ENCODE measurements around the gene ST3GAL2. TPM values are rescaled to one million over a fixed set of nuclear protein-coding genes. Genes with fewer than 3 reads are reported as not detected.

The ST3GAL2 gene
- total and polyA plus RNA-seq, 2 donors (not counting 1 experiment from before 2014, with no cell fraction given) = 18.2 to 71.3 TPM

DNA sequence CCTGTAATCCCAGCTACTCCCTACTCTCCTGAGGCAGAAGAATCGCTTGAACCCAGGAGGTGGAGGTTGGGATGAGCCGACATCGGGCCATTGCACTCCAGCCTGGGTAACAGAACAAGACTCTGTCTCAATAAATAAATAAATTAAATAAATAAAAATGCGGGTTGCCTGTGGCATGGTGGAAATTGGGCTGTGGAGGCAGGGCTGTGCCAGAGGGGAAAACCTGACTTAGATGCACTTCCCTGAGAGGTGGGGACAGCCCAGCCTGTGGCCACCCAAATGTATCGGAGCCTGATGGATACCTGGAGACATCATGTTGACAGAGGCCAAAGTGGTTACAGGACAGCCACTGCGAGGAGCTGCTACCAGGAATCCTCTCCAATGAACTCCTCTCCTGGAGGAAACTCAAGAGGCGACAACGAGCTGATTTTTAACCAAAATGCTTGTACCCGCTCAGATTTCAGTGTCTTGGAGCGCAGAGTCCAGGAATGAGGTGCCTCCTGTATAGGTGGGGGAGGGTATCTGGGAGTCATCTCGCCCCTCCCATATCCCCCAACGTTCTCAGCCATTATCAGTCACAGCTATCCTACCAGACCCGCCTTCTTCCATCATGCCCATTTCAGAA is 59.9 kb downstream of the ST3GAL2 start:
- no peak for DNase-seq
- H3K27ac Mint-ChIP-seq = peak overlapping the region; percentile 43
- Histone ChIP-seq H3K4me2 (replicated peaks; ENCODE audit: low read depth, low read length, poor library complexity, severe bottlenecking) (no peak overlapping the region), H3K9me3 (ENCODE audit: control extremely low read depth in 1 of 3, control insufficient read depth in 2 of 3, insufficient read depth in 1 of 3, low read length in 2 of 3) (peaks cover 0 to 3% (median 0%) of the 10 kb centered on the region in 3 donors), H3K9ac (ENCODE audit: low read length) (no peak overlapping the region), H3K4me1 (ENCODE audit: control insufficient read depth in 2 of 2, insufficient read depth in 2 of 2, low read length in 2 of 2) (peaks cover 18 to 25% of the 10 kb centered on the region in 2 donors), H2AFZ (ENCODE audit: insufficient read depth, low read depth, low read length, poor library complexity, severe bottlenecking) (no peak overlapping the region), H3K27ac (ENCODE audit: low read length in 2 of 2) (no peak overlapping the region), H3K4me3 (ENCODE audit: control extremely low read depth in 1 of 5, extremely low read depth in 1 of 5, insufficient read depth in 1 of 5, low read depth in 2 of 5, low read length in 4 of 5) (no peak overlapping the region), H4K20me1 (ENCODE audit: control insufficient read depth, insufficient read depth, low read length, poor library complexity, severe bottlenecking) (no peaks in the 10 kb centered on the region), H3K36me3 (replicated peaks in 1 of 2; ENCODE audit: control extremely low read depth in 1 of 2, control insufficient read depth in 1 of 2, extremely low read depth in 1 of 2, insufficient read depth in 2 of 2, low read length in 1 of 2) (peaks cover under 1 to 25% of the 10 kb centered on the region in 2 experiments), H3K79me2 (ENCODE audit: control insufficient read depth, insufficient read depth, low read length) (peaks cover 16% of the 10 kb centered on the region), H3K27me3 (replicated peaks in 1 of 4; ENCODE audit: control extremely low read depth in 1 of 4, control insufficient read depth in 3 of 4, insufficient read depth in 4 of 4, low read length in 3 of 4) (no peaks in the 10 kb centered on the region)
- ChIA-PET CTCF (interaction anchor here (1.0 to 1.3 kb wide), 3 partner anchors 9 to 15 kb away, joined by 3 read pairs; no protein-coding TSS in a partner anchor), POLR2A (interaction anchor here (0.5 to 2.8 kb wide), 4 partner anchors 30 to 145 kb away, joined by 3 to 23 read pairs (median 10); partner anchors contain the start of genes COG4, FCSK, SF3B3 and ST3GAL2)
- 94% methylated on average over 3 of the region's 13 CpGs for WGBS (ENCODE audit: insufficient coverage)
- no peaks in the 10 kb centered on the region for H3K9me3 Mint-ChIP-seq (ENCODE audit: insufficient read depth)
- no peak for ATAC-seq (ENCODE audit: low read depth)
- peaks cover 8% of the 10 kb centered on the region for H3K4me1 Mint-ChIP-seq
- TF ChIP-seq, protein P1, sequence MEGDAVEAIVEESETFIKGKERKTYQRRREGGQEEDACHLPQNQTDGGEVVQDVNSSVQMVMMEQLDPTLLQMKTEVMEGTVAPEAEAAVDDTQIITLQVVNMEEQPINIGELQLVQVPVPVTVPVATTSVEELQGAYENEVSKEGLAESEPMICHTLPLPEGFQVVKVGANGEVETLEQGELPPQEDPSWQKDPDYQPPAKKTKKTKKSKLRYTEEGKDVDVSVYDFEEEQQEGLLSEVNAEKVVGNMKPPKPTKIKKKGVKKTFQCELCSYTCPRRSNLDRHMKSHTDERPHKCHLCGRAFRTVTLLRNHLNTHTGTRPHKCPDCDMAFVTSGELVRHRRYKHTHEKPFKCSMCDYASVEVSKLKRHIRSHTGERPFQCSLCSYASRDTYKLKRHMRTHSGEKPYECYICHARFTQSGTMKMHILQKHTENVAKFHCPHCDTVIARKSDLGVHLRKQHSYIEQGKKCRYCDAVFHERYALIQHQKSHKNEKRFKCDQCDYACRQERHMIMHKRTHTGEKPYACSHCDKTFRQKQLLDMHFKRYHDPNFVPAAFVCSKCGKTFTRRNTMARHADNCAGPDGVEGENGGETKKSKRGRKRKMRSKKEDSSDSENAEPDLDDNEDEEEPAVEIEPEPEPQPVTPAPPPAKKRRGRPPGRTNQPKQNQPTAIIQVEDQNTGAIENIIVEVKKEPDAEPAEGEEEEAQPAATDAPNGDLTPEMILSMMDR (IDR thresholded peaks at IDR 0.05) = no peak
- no peak for TF ChIP-seq EZH2 (IDR thresholded peaks at IDR 0.05; ENCODE audit: borderline replicate concordance, insufficient read depth, low read depth, low read length, poor library complexity, severe bottlenecking)
- peak overlapping the region; percentile 2 for H3K4me3 Mint-ChIP-seq
- no peaks in the 10 kb centered on the region for H3K27me3 Mint-ChIP-seq
- intact Hi-C loops (cut with micrococcal nuclease) = no loop called here

GRCh38 chr16:70377782-70378181 is 61.1 kb downstream of the ST3GAL2 start:
- Mint-ChIP-seq H3K4me1 (peaks cover 8% of the 10 kb centered on the region), H3K27ac (peak overlapping the region; percentile 1), H3K9me3 (ENCODE audit: insufficient read depth) (no peaks in the 10 kb centered on the region), H3K27me3 (no peaks in the 10 kb centered on the region), H3K4me3 (no peak overlapping the region)
- Histone ChIP-seq H3K27ac (ENCODE audit: low read length in 2 of 2) (no peak overlapping the region), H3K36me3 (replicated peaks in 1 of 2; ENCODE audit: control extremely low read depth in 1 of 2, control insufficient read depth in 1 of 2, extremely low read depth in 1 of 2, insufficient read depth in 2 of 2, low read length in 1 of 2) (peaks cover 1 to 31% of the 10 kb centered on the region in 2 experiments), H3K4me1 (ENCODE audit: control insufficient read depth in 2 of 2, insufficient read depth in 2 of 2, low read length in 2 of 2) (peaks cover 18 to 25% of the 10 kb centered on the region in 2 donors), H2AFZ (ENCODE audit: insufficient read depth, low read depth, low read length, poor library complexity, severe bottlenecking) (no peak overlapping the region), H3K9ac (ENCODE audit: low read length) (no peak overlapping the region), H3K79me2 (ENCODE audit: control insufficient read depth, insufficient read depth, low read length) (peaks cover 16% of the 10 kb centered on the region), H3K4me3 (ENCODE audit: control extremely low read depth in 1 of 5, extremely low read depth in 1 of 5, insufficient read depth in 1 of 5, low read depth in 2 of 5, low read length in 4 of 5) (no peak overlapping the region), H3K9me3 (ENCODE audit: control extremely low read depth in 1 of 3, control insufficient read depth in 2 of 3, insufficient read depth in 1 of 3, low read length in 2 of 3) (peaks cover 0 to 3% (median 0%) of the 10 kb centered on the region in 3 donors), H3K4me2 (replicated peaks; ENCODE audit: low read depth, low read length, poor library complexity, severe bottlenecking) (no peak overlapping the region), H4K20me1 (ENCODE audit: control insufficient read depth, insufficient read depth, low read length, poor library complexity, severe bottlenecking) (no peaks in the 10 kb centered on the region), H3K27me3 (replicated peaks in 1 of 4; ENCODE audit: control extremely low read depth in 1 of 4, control insufficient read depth in 3 of 4, insufficient read depth in 4 of 4, low read length in 3 of 4) (no peaks in the 10 kb centered on the region)
- intact Hi-C loops (cut with micrococcal nuclease) = no loop called here
- no CpG with 5 or more reads among the region's 2 CpGs for WGBS (ENCODE audit: insufficient coverage)
- ATAC-seq (ENCODE audit: low read depth) (no peak), DNase-seq (no peak)
- CTCF ChIA-PET = interaction anchor here (0.7 kb wide), 1 partner anchor 8 kb away, joined by 3 read pairs; no protein-coding TSS in a partner anchor
- no peak for TF ChIP-seq EZH2 (IDR thresholded peaks at IDR 0.05; ENCODE audit: borderline replicate concordance, insufficient read depth, low read depth, low read length, poor library complexity, severe bottlenecking)
- TF ChIP-seq, protein P1 (IDR thresholded peaks at IDR 0.05) = no peak
- POLR2A ChIA-PET = interaction anchor here (0.7 to 1.1 kb wide), 2 partner anchors 55 to 96 kb away, joined by 3 to 6 read pairs; no protein-coding TSS in a partner anchor

Measured in B cell (primary cell).